Loucy (cell line): ENCODE results near the gene LILRA5.
"Not testable (repeated sequence)": the region's sequence is repeated elsewhere in the genome, so short reads cannot be mapped to it uniquely, and the experiment has no call there.

Experiments
- H2AFZ ChIP-seq: fragments of 200-600 bp; sonication (generic); 2 replicates; pipeline ENCODE4 v1.6.0; 2016; ENCODE audit warnings: antibody characterized with exemption, mild to moderate bottlenecking, low read length, moderate library complexity
- H3F3A ChIP-seq: fragments of 200-600 bp; 2 replicates; pipeline ENCODE4 v1.6.0; 2016; ENCODE audit warnings: antibody characterized with exemption, low read depth, mild to moderate bottlenecking
- H3K27me3 ChIP-seq: fragments of 200-600 bp; sonication (generic); 2 replicates; pipeline ENCODE4 v1.6.1; 2014; ENCODE audit warnings: low read length, mild to moderate bottlenecking; ENCODE audit not compliant: insufficient read depth, poor library complexity, severe bottlenecking
- H3K36me3 ChIP-seq: fragments of 200-600 bp; sonication (generic); 2 replicates; pipeline ENCODE4 v1.6.1; 2016; ENCODE audit warnings: low read length; ENCODE audit not compliant: insufficient read depth
- H3K4me1 ChIP-seq: fragments of 200-600 bp; sonication (generic); 2 replicates; pipeline ENCODE4 v1.5.1; 2014; ENCODE audit warnings: low read length, mild to moderate bottlenecking; ENCODE audit not compliant: insufficient read depth, poor library complexity, severe bottlenecking
- H3K4me2 ChIP-seq: fragments of 200-600 bp; sonication (generic); 2 replicates; pipeline ENCODE4 v1.6.0; 2014; ENCODE audit warnings: antibody characterized with exemption, low read length, low read depth, mild to moderate bottlenecking; ENCODE audit not compliant: poor library complexity, severe bottlenecking
- H3K4me3 ChIP-seq: fragments of 200-600 bp; sonication (generic); 2 replicates; pipeline ENCODE4 v1.5.1; 2014; ENCODE audit warnings: low read length, mild to moderate bottlenecking, mixed read lengths; ENCODE audit not compliant: poor library complexity, severe bottlenecking
- H3K79me2 ChIP-seq: fragments of 200-600 bp; sonication (generic); 2 replicates; pipeline ENCODE4 v1.6.1; 2014; ENCODE audit warnings: low read length; ENCODE audit not compliant: insufficient read depth
- H3K9ac ChIP-seq: fragments of 200-600 bp; sonication (generic); 2 replicates; pipeline ENCODE4 v1.6.0; 2014; ENCODE audit warnings: mild to moderate bottlenecking, low read depth, low read length, moderate library complexity; ENCODE audit not compliant: poor library complexity, severe bottlenecking
- H3K9me2 ChIP-seq: fragments of 200-600 bp; sonication (generic); replicated peaks from 2 replicates; pipeline ENCODE4 v1.6.1; 2016; ENCODE audit warnings: low read depth, low read length, mixed read lengths
- H3K9me3 ChIP-seq: fragments of 200-600 bp; sonication (generic); 2 replicates; pipeline ENCODE4 v1.6.1; 2014; ENCODE audit warnings: mild to moderate bottlenecking, antibody characterized with exemption, low read length, low read depth; ENCODE audit not compliant: insufficient read depth
- H4K20me1 ChIP-seq: fragments of 200-600 bp; sonication (generic); 2 replicates; pipeline ENCODE4 v1.6.0; 2014; ENCODE audit warnings: antibody characterized with exemption, low read length, mild to moderate bottlenecking; ENCODE audit not compliant: insufficient read depth, poor library complexity, severe bottlenecking
- EZH2phosphoT487 ChIP-seq: fragments of 200-600 bp; IDR thresholded peaks from 2 replicates; pipeline ENCODE4 v1.6.1; 2018; ENCODE audit warnings: antibody characterized with exemption, mild to moderate bottlenecking, moderate library complexity, borderline replicate concordance
- TF ChIP-seq, protein P1 (sequence below): fragments of 200-600 bp; sonication (generic); conservative IDR thresholded peaks from 2 replicates; pipeline ENCODE4 v1.5.1; 2014; ENCODE audit warnings: mild to moderate bottlenecking, antibody characterized with exemption, low read length

LILRA5 gene

DNA sequence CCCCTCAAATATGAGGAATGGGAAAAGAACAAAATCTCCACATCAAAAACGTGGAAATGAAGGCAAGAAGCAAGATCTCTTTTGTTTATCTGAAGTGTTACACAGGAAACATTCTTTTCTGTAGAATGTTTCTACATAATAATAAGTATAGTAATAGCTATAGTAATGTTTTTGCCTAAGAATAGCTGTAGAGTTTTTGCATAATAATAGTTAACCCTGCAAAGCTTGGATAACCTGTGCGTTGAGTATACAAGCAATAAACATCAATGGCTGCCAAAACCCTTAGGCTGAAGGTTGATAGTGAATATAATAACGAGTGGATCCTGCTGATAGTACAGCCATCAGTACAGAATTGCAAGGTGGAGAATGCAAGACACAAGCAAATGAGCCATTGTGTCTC lies 11.1 kb upstream of the LILRA5 start:
- H3K4me3 ChIP-seq = no peak overlapping the region
- no peaks in the 10 kb centered on the region for H3K27me3 ChIP-seq
- peaks cover 12% of the 10 kb centered on the region for H3K4me1 ChIP-seq
- H3F3A ChIP-seq = no peaks in the 10 kb centered on the region
- no peaks in the 10 kb centered on the region for H4K20me1 ChIP-seq
- H2AFZ ChIP-seq = no peak overlapping the region
- H3K36me3 ChIP-seq = no peaks in the 10 kb centered on the region
- TF ChIP-seq EZH2phosphoT487 = no peak
- TF ChIP-seq, protein P1, sequence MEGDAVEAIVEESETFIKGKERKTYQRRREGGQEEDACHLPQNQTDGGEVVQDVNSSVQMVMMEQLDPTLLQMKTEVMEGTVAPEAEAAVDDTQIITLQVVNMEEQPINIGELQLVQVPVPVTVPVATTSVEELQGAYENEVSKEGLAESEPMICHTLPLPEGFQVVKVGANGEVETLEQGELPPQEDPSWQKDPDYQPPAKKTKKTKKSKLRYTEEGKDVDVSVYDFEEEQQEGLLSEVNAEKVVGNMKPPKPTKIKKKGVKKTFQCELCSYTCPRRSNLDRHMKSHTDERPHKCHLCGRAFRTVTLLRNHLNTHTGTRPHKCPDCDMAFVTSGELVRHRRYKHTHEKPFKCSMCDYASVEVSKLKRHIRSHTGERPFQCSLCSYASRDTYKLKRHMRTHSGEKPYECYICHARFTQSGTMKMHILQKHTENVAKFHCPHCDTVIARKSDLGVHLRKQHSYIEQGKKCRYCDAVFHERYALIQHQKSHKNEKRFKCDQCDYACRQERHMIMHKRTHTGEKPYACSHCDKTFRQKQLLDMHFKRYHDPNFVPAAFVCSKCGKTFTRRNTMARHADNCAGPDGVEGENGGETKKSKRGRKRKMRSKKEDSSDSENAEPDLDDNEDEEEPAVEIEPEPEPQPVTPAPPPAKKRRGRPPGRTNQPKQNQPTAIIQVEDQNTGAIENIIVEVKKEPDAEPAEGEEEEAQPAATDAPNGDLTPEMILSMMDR = no peak
- no peaks in the 10 kb centered on the region for H3K9me2 ChIP-seq
- H3K9ac ChIP-seq = no peak overlapping the region
- H3K4me2 ChIP-seq = no peak overlapping the region
- H3K79me2 ChIP-seq = no peaks in the 10 kb centered on the region
- H3K9me3 ChIP-seq = no peaks in the 10 kb centered on the region

DNA sequence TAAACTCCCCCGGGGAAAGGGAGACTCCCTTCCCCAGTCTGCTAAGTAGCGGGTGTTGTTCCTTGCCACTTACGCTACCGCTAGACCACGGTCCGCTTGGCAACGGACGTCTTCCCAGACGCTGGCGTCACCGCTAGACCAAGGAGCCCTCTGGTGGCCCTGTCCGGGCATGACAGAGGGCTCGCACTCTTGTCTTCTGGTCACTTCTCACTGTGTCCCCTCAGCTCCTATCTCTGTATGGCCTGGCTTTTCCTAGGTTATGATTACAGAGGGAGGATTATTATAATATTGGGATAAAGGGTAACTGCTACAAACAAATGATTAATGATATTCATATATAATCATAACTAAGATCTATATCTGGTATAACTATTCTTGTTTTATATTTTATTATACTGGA lies 10.0 kb upstream of the LILRA5 start:
- not testable (repeated sequence) for H3K4me3 ChIP-seq

DNA sequence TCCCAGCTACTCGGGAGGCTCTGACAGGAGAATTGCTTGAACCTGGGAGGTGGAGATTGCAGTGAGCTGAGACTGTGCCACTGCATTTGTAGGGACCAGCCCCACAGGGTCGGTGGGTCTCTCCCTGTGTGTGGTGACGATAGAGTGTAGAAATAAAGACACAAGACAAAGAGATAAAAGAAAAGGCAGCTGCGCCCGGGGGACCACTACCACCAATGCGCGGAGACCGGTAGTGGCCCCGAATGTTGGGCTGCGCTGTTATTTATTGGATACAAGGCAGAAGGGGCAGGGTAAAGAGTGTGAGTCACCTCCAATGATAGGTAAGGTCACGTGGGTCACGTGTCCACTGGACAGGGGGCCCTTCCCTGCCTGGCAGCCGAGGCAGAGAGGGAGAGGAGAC lies 9.3 kb upstream of the LILRA5 start:
- not testable (repeated sequence) for H3K9me3 ChIP-seq, H3K4me2 ChIP-seq, H4K20me1 ChIP-seq, H3K4me3 ChIP-seq, H3F3A ChIP-seq, H2AFZ ChIP-seq, H3K9me2 ChIP-seq, H3K36me3 ChIP-seq, H3K9ac ChIP-seq, H3K79me2 ChIP-seq, H3K27me3 ChIP-seq
- peaks cover 12% of the 10 kb centered on the region for H3K4me1 ChIP-seq

More for the DNA sequence above, 10.0 kb upstream of the LILRA5 start:
- H3F3A ChIP-seq, H3K36me3 ChIP-seq, H3K9ac ChIP-seq, H2AFZ ChIP-seq, H3K27me3 ChIP-seq, H3K4me2 ChIP-seq, H3K79me2 ChIP-seq, H4K20me1 ChIP-seq, H3K9me3 ChIP-seq, H3K9me2 ChIP-seq: not testable (repeated sequence)
- H3K4me1 ChIP-seq = peaks cover 12% of the 10 kb centered on the region

DNA sequence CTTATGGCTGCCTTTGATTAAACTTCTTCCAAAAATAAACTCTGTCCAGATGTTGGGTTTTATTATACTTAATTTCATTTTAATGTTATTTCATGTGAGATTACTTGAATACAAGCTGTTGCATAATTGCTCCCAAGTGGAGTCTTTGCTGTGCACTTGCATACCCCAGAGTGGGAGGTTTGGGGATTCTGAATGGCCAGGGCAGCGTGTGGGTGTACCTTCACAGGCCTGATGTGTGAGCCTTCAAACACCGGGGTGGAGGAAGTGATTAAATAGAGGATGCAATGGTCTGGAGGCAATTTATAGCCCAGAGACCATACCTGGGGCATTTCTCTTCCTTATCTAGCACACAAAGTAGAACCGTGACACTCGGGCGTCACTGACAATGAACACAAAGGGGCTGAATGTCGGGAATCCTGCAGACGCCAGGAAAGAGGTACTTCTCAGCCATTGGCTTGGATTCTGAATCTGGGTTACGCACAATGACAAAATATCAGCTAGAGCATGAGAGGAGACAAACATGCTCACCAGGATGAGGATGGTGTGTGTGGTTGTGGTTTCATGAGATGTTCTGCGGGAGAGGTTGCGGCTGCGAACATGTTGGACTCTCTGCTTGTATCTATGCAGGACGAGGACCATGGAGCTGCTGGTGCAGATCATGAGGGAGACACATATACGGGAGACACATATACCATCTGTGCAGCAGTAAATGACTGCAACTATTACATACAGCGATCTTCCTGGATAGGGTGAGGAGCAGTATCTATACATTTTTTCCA lies 7.1 kb upstream of the LILRA5 start:
- H3K9me2 ChIP-seq = no peaks in the 10 kb centered on the region
- H3K9me3 ChIP-seq = no peaks in the 10 kb centered on the region
- TF ChIP-seq, protein P1 = no peak
- TF ChIP-seq EZH2phosphoT487 = no peak
- H3K79me2 ChIP-seq = no peaks in the 10 kb centered on the region
- H3K4me2 ChIP-seq = no peak overlapping the region
- H3K27me3 ChIP-seq = no peaks in the 10 kb centered on the region
- H2AFZ ChIP-seq = no peak overlapping the region
- no peaks in the 10 kb centered on the region for H3F3A ChIP-seq
- no peak overlapping the region for H3K4me3 ChIP-seq
- no peaks in the 10 kb centered on the region for H3K4me1 ChIP-seq
- H4K20me1 ChIP-seq = no peaks in the 10 kb centered on the region
- H3K9ac ChIP-seq = no peak overlapping the region
- H3K36me3 ChIP-seq = no peaks in the 10 kb centered on the region
